GM12873 (cell line): Measurements from ENCODE around the gene HDDC3.

Source experiments
- CTCF ChIP-seq: IDR thresholded peaks from 2 replicates; pipeline ENCODE4 v1.5.1; 2012; ENCODE audit warnings: low read depth, mild to moderate bottlenecking, moderate library complexity, low read length, control low read depth; ENCODE audit not compliant: insufficient read depth; ENCODE audit errors: missing control alignments

Gene HDDC3

GRCh38 chr15:90952901-90953677, 20.7 kb upstream of the HDDC3 start:
- TF ChIP-seq CTCF = no peak

- no peak for TF ChIP-seq CTCF
These were observed 18.3 kb upstream of the HDDC3 start for GRCh38 chr15:90950676-90951075.

GRCh38 chr15:90949979-90950675, 17.8 kb upstream of the HDDC3 start:
- TF ChIP-seq CTCF = no peak

GRCh38 chr15:90948506-90948905, 16.2 kb upstream of the HDDC3 start:
- no peak for TF ChIP-seq CTCF

- no peak for TF ChIP-seq CTCF
These were observed 15.4 kb upstream of the HDDC3 start for GRCh38 chr15:90947577-90948357.

GRCh38 chr15:90946941-90947576, 14.7 kb upstream of the HDDC3 start:
- TF ChIP-seq CTCF = no peak
